OCI-LY1 (cell line): ENCODE data around the gene TTC9.
"Not testable (repeated sequence)": the region's sequence is repeated elsewhere in the genome, so short reads cannot be mapped to it uniquely, and the experiment has no call there.

Experiments used
- H2AFZ ChIP-seq: fragments of 200-600 bp; sonication (generic), shearing (Covaris generic); 2 replicates; pipeline ENCODE4 v1.6.0; 2014; ENCODE audit warnings: antibody characterized with exemption, mild to moderate bottlenecking, low read length
- H3F3A ChIP-seq: fragments of 200-600 bp; sonication (generic), shearing (Covaris generic); 2 replicates; pipeline ENCODE4 v1.6.0; 2014; ENCODE audit warnings: mild to moderate bottlenecking, antibody characterized with exemption, low read length, moderate library complexity; ENCODE audit not compliant: insufficient read depth
- H3K27ac ChIP-seq: fragments of 200-600 bp; sonication (generic); 2 replicates; pipeline ENCODE4 v1.5.1; 2014; ENCODE audit warnings: low read length, mixed run types, mild to moderate bottlenecking, low read depth; ENCODE audit not compliant: poor library complexity, severe bottlenecking
- H3K27me3 ChIP-seq: fragments of 200-600 bp; sonication (generic); 2 replicates; pipeline ENCODE4 v1.6.0; 2014; ENCODE audit warnings: antibody characterized with exemption, mild to moderate bottlenecking, low read length, moderate library complexity; ENCODE audit not compliant: insufficient read depth
- H3K36me3 ChIP-seq: fragments of 200-600 bp; sonication (generic); 2 replicates; pipeline ENCODE4 v1.6.1; 2014; ENCODE audit warnings: mild to moderate bottlenecking, antibody characterized with exemption, low read length, moderate library complexity, mixed read lengths; ENCODE audit not compliant: insufficient read depth
- H3K4me1 ChIP-seq: fragments of 200-600 bp; sonication (generic); 2 replicates; pipeline ENCODE4 v1.5.1; 2014; ENCODE audit warnings: mild to moderate bottlenecking, low read length, moderate library complexity; ENCODE audit not compliant: insufficient read depth, severe bottlenecking
- H3K4me2 ChIP-seq: fragments of 200-600 bp; sonication (generic), shearing (Covaris generic); 2 replicates; pipeline ENCODE4 v1.6.1; 2014; ENCODE audit warnings: low read length
- H3K4me3 ChIP-seq: fragments of 200-600 bp; sonication (generic); 2 replicates; pipeline ENCODE4 v1.5.1; 2014; ENCODE audit warnings: low read length, low read depth, mild to moderate bottlenecking, mixed read lengths; ENCODE audit not compliant: poor library complexity, severe bottlenecking
- H3K79me2 ChIP-seq: fragments of 200-600 bp; shearing (Covaris generic); 2 replicates; pipeline ENCODE4 v1.6.1; 2016; ENCODE audit warnings: mixed run types, low read length, mixed read lengths; ENCODE audit not compliant: insufficient read depth
- H3K9ac ChIP-seq: fragments of 200-600 bp; sonication (generic), shearing (Covaris generic); 2 replicates; pipeline ENCODE4 v1.6.1; 2014; ENCODE audit warnings: mild to moderate bottlenecking, low read length, mixed read lengths
- H3K9me2 ChIP-seq: fragments of 200-600 bp; sonication (generic), shearing (Covaris generic); 2 replicates; pipeline ENCODE4 v1.6.1; 2014; ENCODE audit warnings: low read depth, mild to moderate bottlenecking, low read length, mixed read lengths
- H3K9me3 ChIP-seq: fragments of 200-600 bp; shearing (Covaris generic); 2 replicates; pipeline ENCODE4 v1.6.1; 2014; ENCODE audit warnings: low read length, mixed read lengths
- H4K20me1 ChIP-seq: fragments of 200-600 bp; sonication (generic), shearing (Covaris generic); 2 replicates; pipeline ENCODE4 v1.6.0; 2016; ENCODE audit warnings: mild to moderate bottlenecking, low read length; ENCODE audit not compliant: insufficient read depth
- EZH2 ChIP-seq: fragments of 200-600 bp; sonication (generic), shearing (Covaris generic); IDR thresholded peaks from 2 replicates; pipeline ENCODE4 v1.8.0; 2017; ENCODE audit warnings: borderline replicate concordance, mixed run types, mild to moderate bottlenecking, antibody characterized with exemption, low read length, moderate library complexity, mixed read lengths
- TF ChIP-seq, protein P1 (sequence below): fragments of 200-600 bp; sonication (generic), shearing (Covaris generic); IDR thresholded peaks from 2 replicates; pipeline ENCODE4 v1.5.1; 2017; ENCODE audit warnings: mild to moderate bottlenecking, antibody characterized with exemption, low read length, moderate library complexity, mixed read lengths

TTC9 gene

GRCh38 chr14:70700955-70701585 is 59.4 kb downstream of the TTC9 start:
- Histone ChIP-seq H3K27me3 (no peaks in the 10 kb centered on the region), H3K9me2 (no peaks in the 10 kb centered on the region)

GRCh38 chr14:70701610-70702009 is 59.9 kb downstream of the TTC9 start:
- Histone ChIP-seq H3K36me3 (no peaks in the 10 kb centered on the region), H3K79me2 (no peaks in the 10 kb centered on the region), H3K4me3 (no peak overlapping the region), H3K4me2 (no peak overlapping the region), H3K9ac (no peak overlapping the region), H3F3A (no peaks in the 10 kb centered on the region), H3K27me3 (no peaks in the 10 kb centered on the region), H2AFZ (no peak overlapping the region), H3K4me1 (no peaks in the 10 kb centered on the region), H3K27ac (no peak overlapping the region), H3K9me2 (no peaks in the 10 kb centered on the region), H4K20me1 (no peaks in the 10 kb centered on the region), H3K9me3 (no peaks in the 10 kb centered on the region)
- no peak for TF ChIP-seq EZH2
- TF ChIP-seq, protein P1, sequence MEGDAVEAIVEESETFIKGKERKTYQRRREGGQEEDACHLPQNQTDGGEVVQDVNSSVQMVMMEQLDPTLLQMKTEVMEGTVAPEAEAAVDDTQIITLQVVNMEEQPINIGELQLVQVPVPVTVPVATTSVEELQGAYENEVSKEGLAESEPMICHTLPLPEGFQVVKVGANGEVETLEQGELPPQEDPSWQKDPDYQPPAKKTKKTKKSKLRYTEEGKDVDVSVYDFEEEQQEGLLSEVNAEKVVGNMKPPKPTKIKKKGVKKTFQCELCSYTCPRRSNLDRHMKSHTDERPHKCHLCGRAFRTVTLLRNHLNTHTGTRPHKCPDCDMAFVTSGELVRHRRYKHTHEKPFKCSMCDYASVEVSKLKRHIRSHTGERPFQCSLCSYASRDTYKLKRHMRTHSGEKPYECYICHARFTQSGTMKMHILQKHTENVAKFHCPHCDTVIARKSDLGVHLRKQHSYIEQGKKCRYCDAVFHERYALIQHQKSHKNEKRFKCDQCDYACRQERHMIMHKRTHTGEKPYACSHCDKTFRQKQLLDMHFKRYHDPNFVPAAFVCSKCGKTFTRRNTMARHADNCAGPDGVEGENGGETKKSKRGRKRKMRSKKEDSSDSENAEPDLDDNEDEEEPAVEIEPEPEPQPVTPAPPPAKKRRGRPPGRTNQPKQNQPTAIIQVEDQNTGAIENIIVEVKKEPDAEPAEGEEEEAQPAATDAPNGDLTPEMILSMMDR, result no peak

More at GRCh38 chr14:70700955-70701585, 59.4 kb downstream of the TTC9 start:
- Histone ChIP-seq H3K4me3 (no peak overlapping the region), H3K9me3 (no peaks in the 10 kb centered on the region), H3K79me2 (no peaks in the 10 kb centered on the region), H3K27ac (no peak overlapping the region), H3K36me3 (no peaks in the 10 kb centered on the region), H2AFZ (no peak overlapping the region), H3K9ac (no peak overlapping the region), H3K4me2 (no peak overlapping the region), H3K4me1 (no peaks in the 10 kb centered on the region), H4K20me1 (no peaks in the 10 kb centered on the region), H3F3A (no peaks in the 10 kb centered on the region)
- TF ChIP-seq, protein P1, result no peak
- TF ChIP-seq EZH2, result no peak

DNA sequence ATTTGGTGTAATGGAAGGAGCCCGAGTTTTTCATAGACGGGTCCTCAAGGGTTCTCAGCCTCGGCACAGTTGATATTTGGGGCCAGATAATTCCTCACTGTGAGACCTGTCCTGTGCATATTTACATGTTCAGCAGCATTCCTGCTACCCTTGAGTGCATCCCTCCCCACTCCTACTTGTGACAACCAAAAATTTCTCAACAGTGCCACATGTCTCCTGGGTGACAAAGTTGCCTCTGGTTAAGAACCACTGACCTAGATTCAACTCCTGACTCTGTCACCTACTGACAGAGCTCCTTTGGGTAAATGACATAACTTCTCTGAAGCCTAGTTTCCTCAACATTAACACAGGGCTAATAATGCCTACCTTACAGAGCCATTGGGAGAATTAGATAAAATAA is 60.4 kb downstream of the TTC9 start:
- no peak overlapping the region for H2AFZ ChIP-seq

GRCh38 chr14:70703621-70704168 is 62.0 kb downstream of the TTC9 start:
- H3K4me1 ChIP-seq, H3K4me3 ChIP-seq, H3K9me3 ChIP-seq, H3K79me2 ChIP-seq, H3K27me3 ChIP-seq, H4K20me1 ChIP-seq, H3K36me3 ChIP-seq, H3K9ac ChIP-seq, H3K9me2 ChIP-seq, H3F3A ChIP-seq, H2AFZ ChIP-seq, H3K4me2 ChIP-seq, H3K27ac ChIP-seq: not testable (repeated sequence)

More for the DNA sequence above, 60.4 kb downstream of the TTC9 start:
- Histone ChIP-seq H3K4me1 (no peaks in the 10 kb centered on the region), H3K4me3 (no peak overlapping the region), H3K27ac (no peak overlapping the region), H3K9me2 (no peaks in the 10 kb centered on the region), H3K9ac (no peak overlapping the region), H3K9me3 (no peaks in the 10 kb centered on the region), H3K36me3 (no peaks in the 10 kb centered on the region), H4K20me1 (no peaks in the 10 kb centered on the region), H3K27me3 (no peaks in the 10 kb centered on the region), H3F3A (no peaks in the 10 kb centered on the region), H3K79me2 (no peaks in the 10 kb centered on the region), H3K4me2 (no peak overlapping the region)
- TF ChIP-seq EZH2, result no peak
- TF ChIP-seq, protein P1, result no peak
